GM12878 (cell line): ENCODE measurements around the gene MTFR1L. TPM values are rescaled to one million over a fixed set of nuclear protein-coding genes. Genes with fewer than 3 reads are reported as not detected.
A peak's percentile ranks its signal among the peaks of the same experiment; 100 is the strongest.

Source experiments
- ATAC-seq: fragments of 200-7000 bp; cut with Tn5 transposase; 3 replicates; pipeline ENCODE4 v1.9.1; 2020; ENCODE audit warnings: mild to moderate bottlenecking, moderate library complexity
- BruUV-seq: library from RNA; stranded (reverse); fragments of 400-500 nt; replicated peaks from 2 replicates; lab custom pipeline; 2021; lab: Mats Ljungman, UMichigan
- CTCF ChIA-PET: fragments of 300-600 bp; sonication (Branson Sonifier 250); formaldehyde crosslinking; extraction: SDS; loops from one replicate; lab custom pipeline; 2021; ENCODE audit warnings: inconsistent platforms; lab: Yijun Ruan, JAX
- POLR2A ChIA-PET: fragments of 350-600 bp; formaldehyde crosslinking; extraction: SDS; loops from one replicate; lab custom pipeline; 2021; ENCODE audit warnings: inconsistent platforms; lab: Charles Lee
- RAD21 ChIA-PET: fragments of 300-600 bp; sonication (Branson Sonifier 250); formaldehyde crosslinking; loops from one replicate; lab custom pipeline; 2023; ENCODE audit warnings: antibody characterized with exemption; ENCODE audit not compliant: unreplicated experiment; lab: Charles Lee
- SMC1A ChIA-PET: fragments of 300-600 bp; sonication (Branson Sonifier 250); formaldehyde crosslinking; loops from one replicate; lab custom pipeline; 2023; ENCODE audit not compliant: unreplicated experiment, uncharacterized antibody; lab: Charles Lee
- DNase-seq: peaks from one replicate; pipeline ENCODE4 v3.0.0-alpha.2; 2011; ENCODE audit warnings: low read depth, low spot score
- FAIRE-seq: peaks from 3 replicates; lab custom pipeline; 2011; peaks lifted over from hg19 to GRCh38; lab: Jason Lieb, UNC
- H2AFZ ChIP-seq: 2 replicates; pipeline ENCODE4 v1.6.0; 2011; ENCODE audit warnings: low read depth, low read length, control low read depth; ENCODE audit not compliant: control insufficient read depth
- H3K27ac ChIP-seq: 2 replicates; pipeline ENCODE4 v1.5.1; 2011; ENCODE audit warnings: control low read depth; ENCODE audit not compliant: control insufficient read depth, insufficient read depth
- H3K27me3 ChIP-seq, 2 experiments: replicated peaks in 1 of 2; 2 replicates each; pipeline versions ENCODE4 v1.6.0 to v1.6.1; 2011; ENCODE audit warnings: low read length in 1 of 2; ENCODE audit not compliant: control insufficient read depth in 2 of 2, insufficient read depth in 2 of 2
- H3K36me3 ChIP-seq, 2 experiments: 2 replicates each; pipeline ENCODE4 v1.5.1; 2011; ENCODE audit warnings: low read length in 1 of 2; ENCODE audit not compliant: control insufficient read depth in 2 of 2, insufficient read depth in 2 of 2
- H3K4me1 ChIP-seq: 2 replicates; pipeline ENCODE4 v1.6.1; 2011; ENCODE audit warnings: mild to moderate bottlenecking, low read length, moderate library complexity, mixed read lengths; ENCODE audit not compliant: control insufficient read depth, insufficient read depth
- H3K4me2 ChIP-seq: 2 replicates; pipeline ENCODE4 v1.6.0; 2011; ENCODE audit warnings: control low read depth; ENCODE audit not compliant: control insufficient read depth, insufficient read depth
- H3K4me3 ChIP-seq: fragments of 200-600 bp; sonication (generic); 2 replicates; pipeline ENCODE4 v1.5.1; 2016
- H3K79me2 ChIP-seq: 2 replicates; pipeline ENCODE4 v1.6.0; 2011; ENCODE audit warnings: low read length; ENCODE audit not compliant: control insufficient read depth, insufficient read depth
- H3K9ac ChIP-seq: 2 replicates; pipeline ENCODE4 v1.8.0; 2011; ENCODE audit warnings: low read length, control low read depth, mixed read lengths; ENCODE audit not compliant: control insufficient read depth, insufficient read depth
- H3K9me3 ChIP-seq: replicated peaks from 3 replicates; pipeline ENCODE4 v1.5.1; 2011; ENCODE audit warnings: mild to moderate bottlenecking, low read length; ENCODE audit not compliant: control insufficient read depth, insufficient read depth
- H4K20me1 ChIP-seq: 2 replicates; pipeline ENCODE4 v1.6.0; 2011; ENCODE audit not compliant: control insufficient read depth, insufficient read depth
- CREB1 ChIP-seq: IDR thresholded peaks from 2 replicates; pipeline ENCODE4 v1.6.1; 2012; ENCODE audit warnings: low read depth, mild to moderate bottlenecking, inconsistent platforms
- EP300 ChIP-seq, 2 experiments: fragments of 150-350 bp in 1 of 2; IDR thresholded peaks; 2 replicates each; pipeline ENCODE4 v1.6.1; 2011 to 2012; ENCODE audit warnings: low read depth in 2 of 2, low read length in 2 of 2, borderline replicate concordance in 1 of 2, improper control_type of control experiment in 1 of 2, inconsistent platforms in 1 of 2; ENCODE audit not compliant: control insufficient read depth in 1 of 2
- FOS ChIP-seq: IDR thresholded peaks from 3 replicates; pipeline ENCODE4 v1.6.1; 2011; ENCODE audit warnings: borderline replicate concordance; ENCODE audit not compliant: insufficient read length; ENCODE audit errors: extremely low read depth
- FOXM1 ChIP-seq: IDR thresholded peaks from 2 replicates; pipeline ENCODE4 v1.6.1; 2012; ENCODE audit warnings: low read depth, mild to moderate bottlenecking, inconsistent platforms, low read length, moderate library complexity
- KAT2A ChIP-seq: conservative IDR thresholded peaks from 2 replicates; pipeline ENCODE4 v1.6.1; 2011; ENCODE audit warnings: low read depth, low read length; ENCODE audit not compliant: control insufficient read depth
- MEF2B ChIP-seq: fragments of 450-650 bp; IDR thresholded peaks from 2 replicates; pipeline ENCODE4 v1.6.1; 2018; ENCODE audit warnings: mild to moderate bottlenecking, moderate library complexity; ENCODE audit not compliant: partially characterized antibody, poor library complexity, severe bottlenecking
- NRF1 ChIP-seq: conservative IDR thresholded peaks from 2 replicates; pipeline ENCODE4 v1.6.1; 2011; ENCODE audit warnings: mild to moderate bottlenecking, low read depth, low read length, improper control_type of control experiment
- PAX5 ChIP-seq: IDR thresholded peaks from 2 replicates; pipeline ENCODE4 v1.6.1; 2011; ENCODE audit warnings: low read depth, low read length, borderline replicate concordance
- POLR2A ChIP-seq: IDR thresholded peaks from 2 replicates; pipeline ENCODE4 v1.6.1; 2011; ENCODE audit warnings: low read depth, mild to moderate bottlenecking, low read length
- RAD51 ChIP-seq: fragments of 450-650 bp; IDR thresholded peaks from 2 replicates; pipeline ENCODE4 v1.6.1; 2016; ENCODE audit warnings: moderate library complexity, mild to moderate bottlenecking, inconsistent platforms
- RB1 ChIP-seq: fragments of 450-650 bp; formaldehyde crosslinking; IDR thresholded peaks from 2 replicates; pipeline ENCODE4 v1.6.1; 2017; ENCODE audit warnings: mild to moderate bottlenecking, borderline replicate concordance
- RCOR1 ChIP-seq: conservative IDR thresholded peaks from 2 replicates; pipeline ENCODE4 v1.6.1; 2012; ENCODE audit warnings: low read depth, low read length, improper control_type of control experiment
- RELA ChIP-seq: fragments of 450-650 bp; IDR thresholded peaks from 2 replicates; pipeline ENCODE4 v1.8.0; 2014; ENCODE audit warnings: borderline replicate concordance; ENCODE audit not compliant: partially characterized antibody
- RELB ChIP-seq: fragments of 450-650 bp; IDR thresholded peaks from 2 replicates; pipeline ENCODE4 v1.6.1; 2017; ENCODE audit warnings: low read depth, mild to moderate bottlenecking, moderate library complexity
- SKIL ChIP-seq: fragments of 450-650 bp; IDR thresholded peaks from 2 replicates; pipeline ENCODE4 v1.6.1; 2017; ENCODE audit warnings: mild to moderate bottlenecking, low read depth, inconsistent platforms; ENCODE audit not compliant: poor library complexity, severe bottlenecking
- SUPT20H ChIP-seq: IDR thresholded peaks from 2 replicates; pipeline ENCODE4 v1.6.1; 2011; ENCODE audit warnings: low read depth, mild to moderate bottlenecking, low read length, moderate library complexity, borderline replicate concordance; ENCODE audit not compliant: control insufficient read depth
- TCF12 ChIP-seq: IDR thresholded peaks from 2 replicates; pipeline ENCODE4 v1.6.1; 2011; ENCODE audit warnings: low read depth, mild to moderate bottlenecking, low read length
- USF2 ChIP-seq: IDR thresholded peaks from 2 replicates; pipeline ENCODE4 v1.6.1; 2011; ENCODE audit warnings: low read depth, low read length, improper control_type of control experiment, borderline replicate concordance
- YY1 ChIP-seq: IDR thresholded peaks from 2 replicates; pipeline ENCODE4 v1.6.1; 2011; ENCODE audit warnings: low read depth, mild to moderate bottlenecking, low read length
- WGBS: methylation state at CpG from one replicate; pipeline ENCODE4 v1.1.6; 2016; ENCODE audit warnings: low lambda C conversion rate; ENCODE audit not compliant: insufficient replicate concordance, insufficient coverage; ENCODE audit errors: missing lambda C conversion rate; 5-methylcytosine and 5-hydroxymethylcytosine counted together
- in situ Hi-C: fragments of 300-500 bp; cut with MboI; formaldehyde crosslinking; loops from 9 replicates; pipeline ENCODE4 v1.14.3; 2018; ENCODE audit warnings: mixed read lengths
- intact Hi-C: fragments of 100-400 bp; cut with micrococcal nuclease; formaldehyde crosslinking; loops from one replicate; pipeline ENCODE4 v1.14.2; 2022; ENCODE audit not compliant: unreplicated experiment
- polyA plus RNA-seq, 11 experiments: library from polyadenylated mRNA; depleted of rRNA in 4 of 11; unstranded in 6 of 11; stranded (reverse) in 5 of 11; fragments of >200 nt; fragmentation: Nextera tagmentation in 4 of 11; fragmentation: Illumina TruSeq in 1 of 11; extraction: Ambion mirVana in 4 of 11; extraction: Trizol in 1 of 11; gene quantifications; 1 replicate in 1 of 11; 2 replicates in 10 of 11; pipeline versions ENCODE4 v1.2.1 to v1.2.3, GENCODE V29; 2011 to 2016; ENCODE audit warnings: inconsistent platforms in 2 of 11, missing spikeins in 2 of 11, low read depth in 1 of 11
- total RNA-seq, 4 experiments: library from RNA; depleted of rRNA in 3 of 4; stranded (reverse); fragments of >200 nt in 3 of 4; fragmentation: Illumina TruSeq in 1 of 4; extraction: Trizol in 1 of 4; gene quantifications; 2 replicates each; pipeline versions ENCODE4 v1.2.1 to v1.2.3, GENCODE V29; 2013 to 2021

MTFR1L gene
- total and polyA plus RNA-seq, 10 of the 15 experiments (the other 5 are each of a cell fraction or from before 2014, with no cell fraction given), result 16.9 to 44.2 (median 30.3) TPM

GRCh38 chr1:25821630-25822091 is 1.9 kb downstream of the MTFR1L start:
- no peak for FAIRE-seq
- peaks cover 26% of the 10 kb centered on the region for H3K79me2 ChIP-seq
- peak overlapping the region; percentile 93 for H3K9ac ChIP-seq
- RAD21 ChIA-PET, result interaction anchor here (1.1 to 2.2 kb wide), 5 partner anchors 12 to 178 kb away, joined by 3 to 7 read pairs (median 3); partner anchors contain the start of gene PAQR7
- H3K36me3 ChIP-seq, result peaks cover 0 to 4% of the 10 kb centered on the region in 2 experiments; a peak in 3 of 4 replicates
- intact Hi-C loops (loop anchor here (5.0 to 10.0 kb wide), 2 partner anchors 36 to 183 kb away; partner anchors contain the start of gene AUNIP), in situ Hi-C loops (loop anchor here (5.0 to 25.0 kb wide), 2 partner anchors 176 to 409 kb away; partner anchors contain the start of genes PAFAH2 and RHCE)
- 62% methylated on average over 5 of the region's 5 CpGs for WGBS
- H3K27me3 ChIP-seq, result no peaks in the 10 kb centered on the region
- H3K4me2 ChIP-seq, result peak overlapping the region; percentile 91
- peaks cover 15% of the 10 kb centered on the region for H3K4me1 ChIP-seq
- H3K27ac ChIP-seq, result peak overlapping the region; percentile 73; the same call in 1 of the 2 replicates
- POLR2A ChIA-PET, result interaction anchor here (0.6 to 1.3 kb wide), 4 partner anchors 8 to 318 kb away, joined by 3 to 5 read pairs (median 4); no protein-coding TSS in a partner anchor
- H3K4me3 ChIP-seq, result peak overlapping the region; percentile 83
- BruUV-seq, result no TSS peak
- no peak overlapping the region for H2AFZ ChIP-seq
- CTCF ChIA-PET, result interaction anchor here (0.7 to 5.3 kb wide), 6 partner anchors 12 to 301 kb away, joined by 3 to 24 read pairs (median 4); partner anchors contain the start of genes PAFAH2 and PAQR7
- no peaks in the 10 kb centered on the region for H4K20me1 ChIP-seq
- no peaks in the 10 kb centered on the region for H3K9me3 ChIP-seq
- TF ChIP-seq EP300 (IDR thresholded peaks at IDR 0.05; ENCODE audit: borderline replicate concordance in 1 of 2, control insufficient read depth in 1 of 2, low read depth in 2 of 2, low read length in 2 of 2) (no peak), RELB (no peak), PAX5 (no peak), KAT2A (no peak), RAD51 (no peak), FOS (no peak), RELA (no peak), CREB1 (no peak), USF2 (no peak), YY1 (no peak), RB1 (no peak), SUPT20H (no peak), POLR2A (no peak), FOXM1 (no peak), SKIL (no peak), NRF1 (no peak), MEF2B (no peak), RCOR1 (no peak), TCF12 (no peak)
- TF ChIP-seq, all 136 proteins: peak for 0
- ATAC-seq (no peak), DNase-seq (no peak)
- SMC1A ChIA-PET, result interaction anchor here (1.2 to 2.0 kb wide), 5 partner anchors 21 to 176 kb away, joined by 3 to 11 read pairs (median 4); partner anchors contain the start of gene PAFAH2
